Lower leg skin (tissue), 3 donors: ENCODE results near the gene VWA8.

ENCODE experiments used
- CTCF ChIP-seq, 3 donors: fragments of 450-650 bp; IDR thresholded peaks; one replicate each; pipeline ENCODE4 v1.5.1; 2016; ENCODE audit warnings: antibody characterized with exemption in 3 of 3, mild to moderate bottlenecking in 3 of 3, moderate library complexity in 2 of 3
- POLR2A ChIP-seq, 2 donors: fragments of 450-650 bp; IDR thresholded peaks; one replicate each; pipeline ENCODE4 v1.6.1; 2016 to 2017; ENCODE audit warnings: antibody characterized with exemption in 2 of 2, mild to moderate bottlenecking in 1 of 2, moderate library complexity in 1 of 2

GRCh38 chr13:41639237-41639904, 321.5 kb downstream of the VWA8 start:
- TF ChIP-seq POLR2A (IDR thresholded peaks at IDR 0.05): no peak
- TF ChIP-seq CTCF (IDR thresholded peaks at IDR 0.05): no peak
